Mucosa of descending colon (tissue), 3 donors: ENCODE results near the gene HLA-DMB. TPM values are rescaled to one million over a fixed set of nuclear protein-coding genes. Genes with fewer than 3 reads are reported as not detected.

Experiments
- ATAC-seq: fragments of 200-7000 bp; cut with Tn5 transposase; one replicate; pipeline ENCODE4 v1.9.1; 2020; ENCODE audit warnings: mild to moderate bottlenecking, moderate library complexity
- DNase-seq, 3 donors: peaks; one replicate each; pipeline ENCODE4 v3.0.0-alpha.2; 2020
- H3K36me3 ChIP-seq: fragments of 200-600 bp; one replicate; pipeline ENCODE4 v1.8.0; 2021; ENCODE audit warnings: low read depth, mild to moderate bottlenecking
- H3K4me1 ChIP-seq: fragments of 200-600 bp; one replicate; pipeline ENCODE4 v1.8.0; 2021; ENCODE audit warnings: low read depth, mild to moderate bottlenecking
- H3K4me3 ChIP-seq: fragments of 200-600 bp; one replicate; pipeline ENCODE4 v1.8.0; 2021; ENCODE audit warnings: mild to moderate bottlenecking
- H3K9me3 ChIP-seq: fragments of 200-600 bp; one replicate; pipeline ENCODE4 v1.8.0; 2021; ENCODE audit warnings: mild to moderate bottlenecking
- CTCF ChIP-seq: fragments of 200-600 bp; IDR thresholded peaks from one replicate; pipeline ENCODE4 v1.8.0; 2022; ENCODE audit warnings: antibody characterized with exemption, mild to moderate bottlenecking
- intact Hi-C, 2 donors: fragments of 100-400 bp; cut with DNase I in 1 of 2; cut with micrococcal nuclease in 1 of 2; formaldehyde crosslinking; loops; one replicate each; pipeline versions ENCODE4 v1.11.0 to v1.11.1; 2022; cut with DNase I, micrococcal nuclease
- total RNA-seq, 3 donors: library from RNA; stranded (reverse); fragmentation: NEBNext Ultra II Directional in 2 of 3; extraction: Animal tissue kit (Norgen Biotek cat#: 25700) in 2 of 3; gene quantifications; one replicate each; pipeline versions ENCODE4 v1.2.1 to v1.2.4, GENCODE V29; 2021 to 2023
- donor health status: DM: no; HTN: no; CAD: no; lungs with moderate emphysema.
- donor health status: DM: no; HTN: no; CAD: no.
- donor health status: DM: no; HTN: yes; CAD: no.

The HLA-DMB gene
- total RNA-seq, 3 donors from 2014 or later, result 10.8 to 27.1 (median 22.8) TPM

GRCh38 chr6:32938494-32938893, 2.3 kb downstream of the HLA-DMB start:
- Histone ChIP-seq H3K4me3 (no peak overlapping the region), H3K9me3 (no peaks in the 10 kb centered on the region), H3K36me3 (no peaks in the 10 kb centered on the region), H3K4me1 (peaks cover 5% of the 10 kb centered on the region)
- DNase-seq (no peak), ATAC-seq (no peak)
- intact Hi-C loops, result loop anchor here in 1 of 2 donors (10.0 kb wide), 1 partner anchor 46 kb away; no protein-coding TSS in a partner anchor
- TF ChIP-seq CTCF, result no peak

- DNase-seq, result no peak
- intact Hi-C loops, result loop anchor here in 1 of 2 donors (10.0 kb wide), 1 partner anchor 48 kb away; no protein-coding TSS in a partner anchor
- TF ChIP-seq CTCF, result no peak
- Histone ChIP-seq H3K4me3 (no peak overlapping the region), H3K9me3 (no peaks in the 10 kb centered on the region), H3K4me1 (peaks cover 5% of the 10 kb centered on the region), H3K36me3 (no peaks in the 10 kb centered on the region)
- ATAC-seq, result no peak
These were observed 3.6 kb downstream of the HLA-DMB start for GRCh38 chr6:32937230-32937633.

GRCh38 chr6:32936239-32937152, 4.3 kb downstream of the HLA-DMB start:
- intact Hi-C loops, result loop anchor here in 1 of 2 donors (10.0 kb wide), 1 partner anchor 48 kb away; no protein-coding TSS in a partner anchor
- no peak for DNase-seq
- Histone ChIP-seq H3K4me3 (no peak overlapping the region), H3K4me1 (peaks cover 5% of the 10 kb centered on the region), H3K9me3 (no peaks in the 10 kb centered on the region), H3K36me3 (no peaks in the 10 kb centered on the region)
- TF ChIP-seq CTCF, result no peak
- no peak for ATAC-seq

- ATAC-seq (no peak), DNase-seq (no peak)
- Histone ChIP-seq H3K9me3 (no peaks in the 10 kb centered on the region), H3K4me1 (peaks cover 5% of the 10 kb centered on the region), H3K36me3 (no peaks in the 10 kb centered on the region), H3K4me3 (no peak overlapping the region)
- TF ChIP-seq CTCF, result no peak
- intact Hi-C loops, result loop anchor here (2.0 to 10.0 kb wide), 2 partner anchors 49 kb away; no protein-coding TSS in a partner anchor
These were observed 5.1 kb downstream of the HLA-DMB start for GRCh38 chr6:32935551-32936238.

- peak; percentile 89 for ATAC-seq
- peak; percentile 63 to 96 (median 80) for DNase-seq
- H3K9me3 ChIP-seq, result no peaks in the 10 kb centered on the region
- H3K36me3 ChIP-seq, result no peaks in the 10 kb centered on the region
- peak; percentile 66 for TF ChIP-seq CTCF
- H3K4me3 ChIP-seq, result no peak overlapping the region
- intact Hi-C loops, result loop anchor here (2.0 to 10.0 kb wide), 2 partner anchors 51 kb away; no protein-coding TSS in a partner anchor
- H3K4me1 ChIP-seq, result no peaks in the 10 kb centered on the region
These were observed 7.2 kb downstream of the HLA-DMB start for GRCh38 chr6:32933661-32934085.
